Transverse colon (tissue), 4 donors: ENCODE data around the gene ERVMER34-1. TPM values are rescaled to one million over a fixed set of nuclear protein-coding genes. Genes with fewer than 3 reads are reported as not detected.
A peak's percentile ranks its signal among the peaks of the same experiment; 100 is the strongest.

ENCODE experiments used
- DNase-seq: peaks from one replicate; pipeline ENCODE4 v3.0.0-alpha.2; 2019
- H3K27ac ChIP-seq, 4 donors: fragments of 200-600 bp; sonication (generic); 2 replicates each; pipeline ENCODE4 v1.5.1; 2016 to 2018; ENCODE audit warnings: inconsistent platforms in 4 of 4
- H3K27me3 ChIP-seq: fragments of 200-600 bp; sonication (generic); 2 replicates; pipeline ENCODE4 v1.5.1; 2017; ENCODE audit warnings: inconsistent platforms
- H3K36me3 ChIP-seq, 4 donors: fragments of 200-600 bp; sonication (generic); 2 replicates each; pipeline ENCODE4 v1.5.1; 2017 to 2019; ENCODE audit warnings: inconsistent platforms in 4 of 4
- H3K4me1 ChIP-seq, 4 donors: fragments of 200-600 bp; sonication (generic); 2 replicates each; pipeline ENCODE4 v1.5.1; 2017 to 2020; ENCODE audit warnings: inconsistent platforms in 4 of 4
- H3K4me3 ChIP-seq, 4 donors: fragments of 200-600 bp; sonication (generic); 1 replicate in 1 of 4; 2 replicates in 3 of 4; pipeline versions ENCODE4 v1.5.1 to v1.6.1; 2017 to 2019; ENCODE audit warnings: inconsistent platforms in 4 of 4
- H3K9me3 ChIP-seq, 2 donors: fragments of 200-600 bp; sonication (generic); 2 replicates each; pipeline ENCODE4 v1.5.1; 2017 to 2019; ENCODE audit warnings: inconsistent platforms in 2 of 2
- EP300 ChIP-seq: sonication (generic); formaldehyde crosslinking; IDR thresholded peaks from one replicate; pipeline ENCODE4 v1.6.1; 2017; ENCODE audit warnings: antibody characterized with exemption, low read depth
- POLR2A ChIP-seq: fragments of 450-650 bp; IDR thresholded peaks from one replicate; pipeline ENCODE4 v1.6.1; 2016; ENCODE audit warnings: antibody characterized with exemption, mild to moderate bottlenecking, moderate library complexity
- POLR2AphosphoS5 ChIP-seq, 3 donors: sonication (generic); formaldehyde crosslinking; IDR thresholded peaks; one replicate each; pipeline ENCODE4 v1.6.1; 2016; ENCODE audit warnings: antibody characterized with exemption in 3 of 3
- WGBS, 2 donors: methylation state at CpG; one replicate each; pipeline ENCODE4 v1.1.5; 2018; ENCODE audit warnings: low coverage in 1 of 2; 5-methylcytosine and 5-hydroxymethylcytosine counted together
- in situ Hi-C, 4 donors: fragments of 200-750 bp; cut with MboI; loops; one replicate each; pipeline versions ENCODE4 v1.15.0 to v1.15.1; 2017; ENCODE audit warnings: low sequenced_read_pairs in 3 of 4, low pct_ligation_motif_present in 1 of 4, low pct_unique_long_range_greater_than_20kb in 1 of 4
- intact Hi-C: fragments of 100-400 bp; cut with DNase I; formaldehyde crosslinking; loops from one replicate; pipeline ENCODE4 v1.15.1; 2023; ENCODE audit warnings: low total_unique reads
- total RNA-seq, 4 donors: library from RNA; depleted of rRNA; stranded (reverse); fragments of >200 nt; gene quantifications; one replicate each; pipeline ENCODE4 v1.1.0, GENCODE V29; 2016
- TF ChIP-seq, protein P1 (sequence below), 5 experiments: fragments of 200-600 bp in 3 of 5; fragments of 450-650 bp in 2 of 5; sonication (generic) in 3 of 5; IDR thresholded peaks; 1 replicate in 2 of 5; 2 replicates in 3 of 5; pipeline ENCODE4 v1.5.1; 2016 to 2017; ENCODE audit warnings: antibody characterized with exemption in 5 of 5, inconsistent platforms in 3 of 5, mild to moderate bottlenecking in 2 of 5, moderate library complexity in 1 of 5

ERVMER34-1 gene
- total RNA-seq: under 1 TPM in 3 of 4 donors, not detected in 1; 0.20 to 0.32 (median 0.27) TPM

- peaks cover 27% of the 10 kb centered on the region for H3K27me3 ChIP-seq
- peak within 1 kb of the TSS; percentile 32 to 81 (median 40) for H3K4me3 ChIP-seq
- intact Hi-C loops (no loop called here), in situ Hi-C loops (no loop called here)
- TF ChIP-seq POLR2AphosphoS5 (IDR thresholded peaks at IDR 0.05) (no peak), POLR2A (no peak), EP300 (no peak)
- TF ChIP-seq, protein P1, sequence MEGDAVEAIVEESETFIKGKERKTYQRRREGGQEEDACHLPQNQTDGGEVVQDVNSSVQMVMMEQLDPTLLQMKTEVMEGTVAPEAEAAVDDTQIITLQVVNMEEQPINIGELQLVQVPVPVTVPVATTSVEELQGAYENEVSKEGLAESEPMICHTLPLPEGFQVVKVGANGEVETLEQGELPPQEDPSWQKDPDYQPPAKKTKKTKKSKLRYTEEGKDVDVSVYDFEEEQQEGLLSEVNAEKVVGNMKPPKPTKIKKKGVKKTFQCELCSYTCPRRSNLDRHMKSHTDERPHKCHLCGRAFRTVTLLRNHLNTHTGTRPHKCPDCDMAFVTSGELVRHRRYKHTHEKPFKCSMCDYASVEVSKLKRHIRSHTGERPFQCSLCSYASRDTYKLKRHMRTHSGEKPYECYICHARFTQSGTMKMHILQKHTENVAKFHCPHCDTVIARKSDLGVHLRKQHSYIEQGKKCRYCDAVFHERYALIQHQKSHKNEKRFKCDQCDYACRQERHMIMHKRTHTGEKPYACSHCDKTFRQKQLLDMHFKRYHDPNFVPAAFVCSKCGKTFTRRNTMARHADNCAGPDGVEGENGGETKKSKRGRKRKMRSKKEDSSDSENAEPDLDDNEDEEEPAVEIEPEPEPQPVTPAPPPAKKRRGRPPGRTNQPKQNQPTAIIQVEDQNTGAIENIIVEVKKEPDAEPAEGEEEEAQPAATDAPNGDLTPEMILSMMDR (IDR thresholded peaks at IDR 0.05): no peak
- no peaks in the 10 kb centered on the region for H3K36me3 ChIP-seq
- DNase-seq: peak; percentile 14
- peak within 1 kb of the TSS in 2 of 4 donors; percentile 27 to 42 for H3K27ac ChIP-seq
- WGBS, 2 donors: 6% methylated on average over 56 of the region's 61 CpGs; no CpG with 5 or more reads in 1 of the 2 donors
- H3K4me1 ChIP-seq: peaks cover 0 to 16% (median 14%) of the 10 kb centered on the region in 4 donors
- no peaks in the 10 kb centered on the region for H3K9me3 ChIP-seq
These were observed at the start of gene ERVMER34-1 for GRCh38 chr4:52750819-52751486. TSS of gene ERVMER34-1 (minus strand) at chr4:52751425. CDS start at chr4:52745520, 5,905 bp downstream.

- Histone ChIP-seq H3K27ac (no peak overlapping the region), H3K4me3 (no peak overlapping the region), H3K9me3 (no peaks in the 10 kb centered on the region), H3K4me1 (no peaks in the 10 kb centered on the region), H3K36me3 (no peaks in the 10 kb centered on the region), H3K27me3 (no peaks in the 10 kb centered on the region)
- TF ChIP-seq, protein P1 (IDR thresholded peaks at IDR 0.05): no peak
- TF ChIP-seq EP300 (no peak), POLR2AphosphoS5 (IDR thresholded peaks at IDR 0.05) (no peak), POLR2A (no peak)
- in situ Hi-C loops (no loop called here), intact Hi-C loops (no loop called here)
- WGBS, 2 donors: 92% methylated on average over 2 of the region's 2 CpGs; no CpG with 5 or more reads in 1 of the 2 donors
- no peak for DNase-seq
These were observed 48.6 kb upstream of the ERVMER34-1 start for GRCh38 chr4:52799813-52800212.

DNA sequence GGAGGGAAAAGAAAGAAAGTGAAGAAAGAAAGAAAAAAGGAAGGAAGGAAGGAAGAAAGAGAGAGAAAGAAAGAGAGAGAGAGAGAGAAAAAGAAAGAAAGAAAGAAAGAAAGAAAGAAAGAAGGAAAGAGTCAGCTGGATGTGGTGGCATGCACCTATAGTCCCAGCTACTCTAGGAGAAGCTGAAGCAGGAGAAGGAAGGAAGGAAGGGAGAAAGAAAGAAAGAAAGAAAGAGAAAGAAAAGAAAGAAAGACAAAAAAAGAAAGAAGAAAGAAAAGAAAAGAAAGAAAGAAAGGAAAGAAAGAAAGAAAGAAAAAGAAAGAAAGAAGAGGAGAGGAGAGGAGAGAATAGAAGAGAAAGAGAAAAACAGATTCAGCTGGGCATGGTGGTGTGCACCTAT, 44.3 kb upstream of the ERVMER34-1 start:
- DNase-seq: no peak
- Histone ChIP-seq H3K9me3 (no peaks in the 10 kb centered on the region), H3K4me3 (no peak overlapping the region), H3K27ac (no peak overlapping the region), H3K4me1 (no peaks in the 10 kb centered on the region), H3K36me3 (no peaks in the 10 kb centered on the region), H3K27me3 (no peaks in the 10 kb centered on the region)
- TF ChIP-seq POLR2AphosphoS5 (IDR thresholded peaks at IDR 0.05) (no peak), POLR2A (no peak), EP300 (no peak)
- TF ChIP-seq, protein P1 (IDR thresholded peaks at IDR 0.05): no peak
- intact Hi-C loops (no loop called here), in situ Hi-C loops (no loop called here)

- Histone ChIP-seq H3K27ac (no peak overlapping the region), H3K4me3 (no peak overlapping the region), H3K36me3 (no peaks in the 10 kb centered on the region), H3K4me1 (no peaks in the 10 kb centered on the region), H3K9me3 (no peaks in the 10 kb centered on the region), H3K27me3 (no peaks in the 10 kb centered on the region)
- DNase-seq: no peak
- in situ Hi-C loops: no loop called here
- 89 to 97% methylated on average over 5 of the region's 5 CpGs for WGBS, 2 donors
- intact Hi-C loops: no loop called here
- TF ChIP-seq, protein P1 (IDR thresholded peaks at IDR 0.05): no peak
- TF ChIP-seq POLR2A (no peak), POLR2AphosphoS5 (IDR thresholded peaks at IDR 0.05) (no peak), EP300 (no peak)
These were observed 40.7 kb upstream of the ERVMER34-1 start for GRCh38 chr4:52791936-52792335.
